HG03095 (cell line): ENCODE data around the gene CCDC152.
"Not testable (repeated sequence)": the region's sequence is repeated elsewhere in the genome, so short reads cannot be mapped to it uniquely, and the experiment has no call there.

Experiments
- ATAC-seq: cut with Tn5 transposase; IDR thresholded peaks from one replicate; pipeline ENCODE4 v1.9.1; 2021; ENCODE audit warnings: moderate library complexity; ENCODE audit not compliant: unreplicated experiment

Gene CCDC152, protein sequence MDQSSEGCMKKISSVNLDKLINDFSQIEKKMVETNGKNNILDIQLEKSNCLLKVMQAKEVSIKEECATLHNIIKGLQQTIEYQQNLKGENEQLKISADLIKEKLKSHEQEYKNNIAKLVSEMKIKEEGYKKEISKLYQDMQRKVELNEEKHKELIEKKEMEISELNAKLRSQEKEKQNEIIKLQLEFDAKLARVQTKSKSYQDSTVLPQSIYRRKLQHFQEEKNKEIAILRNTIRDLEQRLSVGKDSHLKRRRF

GRCh38 chr5:42756606-42757601, at the start of gene CCDC152:
Gene CCDC152 (plus strand): TSS chr5:42756818. CDS start chr5:42759122, 2,304 bp downstream.
- ATAC-seq, result peak; percentile 84

DNA sequence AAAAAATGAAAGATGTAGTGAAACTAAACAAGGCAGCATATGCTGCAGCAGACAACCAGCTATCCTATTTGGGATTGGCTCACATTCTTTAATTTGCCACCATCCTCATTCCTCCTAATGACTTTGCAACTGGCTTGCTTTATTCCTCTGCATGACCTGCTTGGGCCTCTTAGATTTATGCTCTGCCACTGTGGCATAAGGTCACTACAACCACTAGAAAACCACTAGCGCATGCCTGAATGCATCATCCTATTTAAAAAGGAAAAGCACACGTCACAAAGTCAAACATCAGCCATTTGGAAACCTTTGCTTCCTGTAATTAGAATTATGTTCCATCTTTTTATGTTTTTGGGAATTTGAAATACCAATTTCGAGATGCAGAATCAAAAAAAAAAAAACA, 40.8 kb upstream of the CCDC152 start:
- no peak for ATAC-seq

- peak; percentile 75 for ATAC-seq
These were observed 38.0 kb upstream of the CCDC152 start for GRCh38 chr5:42718591-42718990.

- ATAC-seq, result no peak
These were observed 37.6 kb upstream of the CCDC152 start for GRCh38 chr5:42719034-42719433.

- ATAC-seq, result no peak
These were observed 36.4 kb upstream of the CCDC152 start for GRCh38 chr5:42720251-42720650.

- ATAC-seq, result no peak
These were observed 35.1 kb upstream of the CCDC152 start for GRCh38 chr5:42721484-42721883.

DNA sequence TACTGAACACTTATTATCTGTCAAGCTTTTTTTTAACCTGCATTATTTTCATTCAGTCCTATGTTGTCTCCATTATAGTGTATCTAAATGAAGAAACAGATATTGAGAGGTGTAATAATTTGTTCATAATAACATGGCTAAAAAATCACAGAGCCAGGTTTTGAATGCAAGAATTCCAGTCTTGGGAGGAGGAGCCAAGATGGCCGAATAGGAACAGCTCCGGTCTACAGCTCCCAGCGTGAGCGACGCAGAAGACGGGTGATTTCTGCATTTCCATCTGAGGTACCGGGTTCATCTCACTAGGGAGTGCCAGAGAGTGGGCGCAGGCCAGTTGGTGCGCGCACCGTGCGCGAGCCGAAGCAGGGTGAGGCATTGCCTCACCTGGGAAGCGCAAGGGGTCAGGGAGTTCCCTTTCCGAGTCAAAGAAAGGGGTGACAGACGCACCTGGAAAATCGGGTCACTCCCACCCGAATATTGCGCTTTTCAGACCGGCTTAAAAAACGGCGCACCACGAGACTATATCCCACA, 22.0 kb upstream of the CCDC152 start:
- ATAC-seq, result not testable (repeated sequence)

DNA sequence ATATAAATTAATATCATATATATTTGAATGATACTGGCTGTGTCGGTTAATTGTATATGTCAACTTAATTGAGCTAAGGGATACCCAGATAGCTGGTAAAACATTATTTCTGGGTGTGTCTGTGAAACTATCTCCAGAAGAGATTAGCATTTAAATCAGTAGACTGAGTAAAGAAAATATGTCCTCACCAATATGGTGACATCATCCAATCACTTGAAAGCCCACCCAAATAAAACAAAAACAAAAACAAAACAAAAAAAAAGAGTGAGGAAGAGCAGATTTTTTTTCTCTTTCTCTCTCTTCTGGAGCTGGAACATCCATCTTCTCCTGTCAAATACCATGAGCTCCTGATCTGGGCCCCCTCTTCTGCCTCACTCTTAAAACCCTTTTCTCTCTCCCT, 15.7 kb upstream of the CCDC152 start:
- ATAC-seq, result no peak

- no peak for ATAC-seq
These were observed 11.2 kb upstream of the CCDC152 start for GRCh38 chr5:42745426-42745825.

DNA sequence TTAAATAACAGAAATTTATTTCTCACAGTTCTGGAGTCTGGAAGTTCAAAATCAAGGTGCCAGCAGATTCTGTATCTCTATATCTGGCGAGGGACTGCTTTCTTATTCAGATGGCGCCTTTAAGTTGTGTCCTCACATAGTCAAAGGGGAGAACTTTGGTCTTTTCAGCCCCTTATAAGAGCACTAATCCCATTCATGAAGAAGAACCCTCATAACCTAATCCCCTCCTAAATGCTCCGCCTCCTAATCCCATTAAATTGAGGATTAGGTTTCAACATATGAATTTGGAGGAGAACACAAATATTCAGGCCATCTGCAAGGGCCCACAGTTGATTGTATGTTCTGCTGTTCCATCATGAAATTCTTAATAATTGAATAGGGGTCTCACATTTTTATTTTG, 10.8 kb upstream of the CCDC152 start:
- ATAC-seq, result no peak

DNA sequence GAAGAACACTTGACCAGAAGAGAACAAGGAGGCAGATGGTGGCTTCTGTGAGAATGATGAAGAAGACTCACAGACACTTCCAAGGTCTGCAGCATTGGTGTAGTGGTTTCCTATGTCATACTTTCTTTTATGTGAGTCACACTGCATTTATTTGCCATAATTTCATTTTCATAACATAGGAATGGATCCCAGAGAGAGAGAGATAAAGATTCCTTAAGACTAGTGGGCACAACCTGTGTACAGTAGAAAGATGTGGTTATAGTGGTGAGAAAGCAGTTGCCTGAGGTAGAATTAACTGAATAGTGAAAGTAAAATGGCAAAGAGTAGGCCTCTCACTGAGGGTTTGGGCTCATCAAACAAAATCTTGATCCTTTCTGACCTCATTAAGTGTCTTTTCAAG, 7.6 kb upstream of the CCDC152 start:
- ATAC-seq, result no peak

DNA sequence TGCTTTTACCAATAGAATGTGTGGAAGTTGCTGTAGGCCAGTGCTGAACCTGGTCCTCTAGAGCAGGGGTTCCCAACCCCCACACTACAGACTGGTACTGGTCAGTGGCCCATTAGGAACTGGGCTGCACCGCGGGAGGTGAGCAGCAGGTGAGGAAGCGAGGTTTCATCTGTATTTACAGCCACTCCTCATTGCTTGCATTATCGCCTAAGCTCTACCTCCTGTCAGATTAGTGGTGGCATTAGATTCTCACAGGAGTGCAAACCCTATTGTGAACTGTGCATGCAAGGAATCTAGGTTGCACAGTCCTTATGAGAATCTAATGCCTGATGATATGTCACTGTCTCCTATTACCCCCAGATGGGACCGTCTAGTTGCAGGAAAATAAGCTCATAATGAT, 6.1 kb upstream of the CCDC152 start:
- ATAC-seq, result no peak

DNA sequence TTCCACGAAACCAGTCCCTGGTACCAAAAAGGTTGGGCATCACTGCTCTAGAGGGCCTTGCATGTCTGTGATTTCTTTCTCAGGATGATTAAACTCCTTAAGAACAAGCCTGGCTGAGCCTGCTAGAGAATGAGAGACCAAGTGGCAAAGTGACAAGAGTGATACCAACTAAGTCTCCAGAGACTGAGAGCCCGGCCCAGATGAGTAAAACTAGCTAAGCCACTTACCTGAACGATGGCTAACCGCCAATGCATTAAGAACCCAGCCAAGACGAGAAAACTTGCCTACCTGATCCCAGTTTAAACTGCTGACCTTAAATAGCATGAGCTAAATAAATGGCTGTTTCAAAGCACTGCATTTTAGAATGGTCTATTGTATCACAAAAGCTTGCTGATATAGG, 5.6 kb upstream of the CCDC152 start:
- no peak for ATAC-seq

DNA sequence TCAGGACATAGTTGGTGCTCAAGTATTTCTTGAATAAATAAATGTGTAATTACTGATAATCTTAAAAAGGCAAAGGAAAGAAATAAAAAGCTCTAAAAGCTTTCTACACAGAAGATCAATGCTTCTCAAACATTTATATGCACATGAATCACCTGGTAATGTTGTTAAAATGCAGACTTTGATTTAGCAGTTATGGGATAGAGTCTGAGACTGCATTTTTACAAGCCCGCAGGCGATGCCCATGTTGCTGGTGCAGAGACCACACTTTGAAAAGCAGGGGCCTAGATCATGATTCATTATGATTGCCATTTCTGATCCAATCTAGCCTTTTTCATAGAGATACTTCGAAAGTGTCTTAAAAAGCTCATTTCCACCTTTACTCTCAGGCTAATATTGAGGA, 3.5 kb upstream of the CCDC152 start:
- no peak for ATAC-seq

DNA sequence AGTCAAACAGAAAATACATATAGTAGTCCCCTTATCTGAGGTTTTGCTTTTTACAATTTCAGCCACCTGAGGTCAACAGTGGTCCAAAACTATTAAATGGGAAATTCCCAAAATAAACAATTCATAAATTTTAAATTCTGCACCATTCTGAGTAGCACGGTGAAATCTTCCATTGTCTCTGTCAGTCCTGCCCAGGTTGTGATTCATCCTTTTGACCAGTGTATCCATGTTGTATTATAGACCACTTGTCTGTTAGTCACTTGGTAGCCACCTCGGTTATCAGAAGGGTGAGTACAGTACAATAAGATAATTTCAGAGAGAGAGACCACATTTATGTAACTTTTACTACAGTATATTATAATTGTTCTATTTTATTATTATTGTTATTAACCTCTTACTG, 2.8 kb downstream of the CCDC152 start:
- no peak for ATAC-seq

GRCh38 chr5:42760426-42760825, 3.8 kb downstream of the CCDC152 start:
- ATAC-seq, result no peak

- ATAC-seq, result no peak
These were observed 5.2 kb downstream of the CCDC152 start for GRCh38 chr5:42761791-42762190.

GRCh38 chr5:42767491-42768105, 11.0 kb downstream of the CCDC152 start:
- ATAC-seq, result no peak

DNA sequence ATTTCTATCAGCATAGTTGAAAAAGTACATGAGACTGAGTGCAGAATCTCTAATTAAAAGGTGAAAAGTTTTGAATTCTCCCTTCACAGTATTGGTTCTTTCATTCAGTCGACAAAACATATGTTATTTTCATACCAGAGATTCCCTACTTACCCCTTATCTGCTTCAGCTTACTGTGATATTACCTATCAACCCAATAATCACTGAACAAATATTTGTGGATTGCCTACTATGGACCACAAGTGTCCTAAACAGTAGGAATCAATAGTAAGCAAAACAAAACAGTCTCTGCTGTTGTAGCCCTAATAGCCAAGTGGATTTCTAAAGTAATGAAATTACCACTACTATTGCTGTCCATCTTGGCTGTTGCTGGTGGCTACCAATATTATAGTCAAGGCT, 11.5 kb downstream of the CCDC152 start:
- ATAC-seq, result no peak

DNA sequence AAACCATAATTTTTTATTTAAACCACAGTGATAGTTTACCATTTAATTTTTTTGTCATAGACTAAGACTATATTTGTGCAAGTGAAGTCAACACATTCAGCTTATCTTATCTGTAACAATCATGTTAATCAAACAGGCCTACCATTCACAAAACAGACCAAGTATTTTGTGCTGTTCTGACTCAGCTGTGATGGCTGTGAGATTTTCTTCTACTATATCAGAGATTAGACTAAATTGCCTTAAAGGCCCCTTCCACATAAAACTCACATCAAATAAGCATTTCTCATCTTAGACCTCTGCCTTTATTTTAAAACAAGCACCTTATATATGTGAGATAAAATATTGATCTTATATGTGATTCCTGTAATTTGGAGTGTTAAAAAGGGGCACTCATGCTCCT, 13.4 kb downstream of the CCDC152 start:
- ATAC-seq, result no peak

DNA sequence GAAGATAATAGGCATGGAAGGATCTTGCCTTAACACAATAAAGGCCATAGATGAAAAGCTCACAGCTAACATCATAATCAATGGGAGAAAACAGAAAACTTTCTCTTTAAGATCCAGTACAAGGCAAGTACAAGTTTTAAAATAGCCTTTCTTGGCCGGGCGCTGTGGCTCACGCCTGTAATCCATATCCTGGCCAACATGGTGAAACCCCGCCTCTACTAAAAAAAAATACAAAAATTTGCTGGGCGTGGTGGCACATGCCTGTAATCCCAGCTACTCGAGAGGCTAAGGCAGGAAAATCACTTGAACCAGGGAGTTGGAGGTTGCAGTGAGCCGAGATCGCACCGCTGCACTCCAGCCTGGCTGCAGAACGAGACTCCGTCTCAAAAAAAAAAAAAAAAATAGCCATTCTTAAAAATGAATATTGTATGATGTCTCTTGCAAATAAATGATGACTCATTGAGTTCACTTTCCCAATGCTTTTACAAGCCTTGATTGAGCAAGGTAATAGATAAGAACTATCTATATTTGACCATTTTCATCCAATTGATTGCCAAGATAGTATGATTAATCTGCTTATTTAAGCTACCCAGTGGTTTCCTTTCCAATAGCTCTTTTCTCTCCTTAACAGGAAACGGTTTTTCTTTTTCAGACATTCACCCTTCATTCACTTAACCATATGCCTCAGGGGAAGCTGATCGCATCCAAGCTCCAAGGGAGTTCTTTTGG, 15.8 kb downstream of the CCDC152 start:
- ATAC-seq, result no peak
